HG03095 (cell line): Measurements from ENCODE around the gene UEVLD.

Source experiments
- ATAC-seq: cut with Tn5 transposase; IDR thresholded peaks from one replicate; pipeline ENCODE4 v1.9.1; 2021; ENCODE audit warnings: moderate library complexity; ENCODE audit not compliant: unreplicated experiment

UEVLD gene

GRCh38 chr11:18502352-18502751 lies 86.2 kb downstream of the UEVLD start:
- ATAC-seq: no peak

DNA sequence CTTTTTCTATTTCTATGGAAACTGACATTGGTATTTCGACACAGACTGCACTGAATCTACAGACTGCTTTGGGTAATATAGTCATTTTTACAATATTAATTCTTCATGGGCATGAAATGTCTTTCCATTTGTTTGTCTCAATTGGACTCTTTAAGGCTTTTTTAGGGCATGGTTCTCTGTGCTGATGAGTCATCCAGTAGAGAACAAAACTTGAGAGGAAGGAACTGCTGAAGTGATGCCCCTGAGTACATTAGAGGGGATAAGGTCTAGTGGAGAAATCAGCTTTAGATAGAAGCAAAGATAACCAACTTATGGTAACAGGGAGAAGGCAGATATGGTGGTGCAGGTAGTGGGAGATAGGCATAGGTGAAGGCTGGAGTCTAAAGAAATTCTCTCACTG lies 86.9 kb downstream of the UEVLD start:
- no peak for ATAC-seq

DNA sequence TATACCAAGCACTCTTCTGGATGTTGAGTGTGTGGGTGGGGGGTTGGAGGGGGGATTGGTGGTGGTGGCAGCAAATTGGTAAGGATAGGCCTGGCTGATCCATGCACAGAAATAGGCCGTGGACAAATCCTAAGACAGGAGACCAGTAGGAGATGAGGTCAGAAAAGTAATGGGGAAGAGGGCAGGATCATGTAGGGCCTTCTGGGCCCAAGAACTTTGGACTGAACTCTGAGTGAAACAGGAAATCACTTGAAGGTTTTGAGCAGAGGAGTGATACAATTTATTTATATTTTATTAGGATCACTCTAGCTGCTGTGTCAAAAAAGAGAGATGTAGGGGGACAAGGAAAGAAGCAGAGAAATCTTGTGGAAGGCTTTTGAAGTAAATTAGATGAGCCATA lies 90.5 kb downstream of the UEVLD start:
- no peak for ATAC-seq

- ATAC-seq: no peak
Measured at GRCh38 chr11:18495703-18496102, 92.8 kb downstream of the UEVLD start.

DNA sequence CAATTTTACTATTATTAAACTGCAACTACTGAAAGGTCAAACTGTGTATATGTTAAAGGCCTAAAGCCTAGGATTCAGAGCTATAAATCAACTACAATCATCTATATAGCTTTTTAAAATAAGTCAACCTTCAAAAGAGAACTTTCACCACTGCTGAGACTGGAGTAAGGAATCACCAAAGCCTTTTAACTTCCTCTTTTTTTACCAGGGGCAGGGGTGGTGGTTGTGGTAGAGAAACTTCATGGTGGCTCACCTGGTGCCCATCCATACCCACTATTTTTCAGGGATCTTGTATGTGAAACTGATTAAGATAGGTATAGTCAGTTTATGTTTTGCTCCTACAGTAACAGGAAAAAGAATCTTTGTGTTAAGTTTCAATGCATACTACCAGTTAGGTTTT lies 93.3 kb downstream of the UEVLD start:
- no peak for ATAC-seq

GRCh38 chr11:18493310-18493709 lies 95.2 kb downstream of the UEVLD start:
- no peak for ATAC-seq

DNA sequence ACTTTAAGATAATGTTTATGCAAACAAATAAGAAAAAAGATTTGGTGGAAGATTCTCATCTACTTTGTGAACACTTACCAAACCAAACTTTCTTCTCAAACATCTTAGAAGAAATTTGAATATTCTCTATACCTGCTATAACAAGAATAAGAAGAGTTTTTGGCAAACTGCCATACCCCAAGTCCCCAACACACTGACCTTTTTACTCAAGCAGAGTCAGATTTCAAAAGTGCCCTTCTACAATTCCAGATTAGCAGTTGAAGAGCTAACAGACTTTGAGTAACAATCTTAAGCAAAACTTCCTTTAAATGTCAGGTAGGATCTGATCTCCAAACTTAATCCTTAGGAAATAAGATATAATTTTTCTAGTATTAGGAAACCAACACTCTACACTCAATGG lies 95.6 kb downstream of the UEVLD start:
- ATAC-seq: no peak

GRCh38 chr11:18491924-18492323 lies 96.6 kb downstream of the UEVLD start:
- no peak for ATAC-seq

- no peak for ATAC-seq
Measured at GRCh38 chr11:18490736-18491485, 97.6 kb downstream of the UEVLD start.

- ATAC-seq: no peak
Measured at GRCh38 chr11:18490319-18490718, 98.2 kb downstream of the UEVLD start.

- no peak for ATAC-seq
Measured at GRCh38 chr11:18485913-18486528, 102.5 kb downstream of the UEVLD start.
